GM18868 (cell line): Measurements from ENCODE around the gene LIG4.

Experiments used
- ATAC-seq: cut with Tn5 transposase; IDR thresholded peaks from one replicate; pipeline ENCODE4 v1.9.1; 2021; ENCODE audit warnings: mild to moderate bottlenecking, moderate library complexity; ENCODE audit not compliant: unreplicated experiment

The LIG4 gene

GRCh38 chr13:108194435-108194936 is 20.9 kb downstream of the LIG4 start:
- no peak for ATAC-seq

- no peak for ATAC-seq
Observed at GRCh38 chr13:108193806-108194205, 21.5 kb downstream of the LIG4 start.

GRCh38 chr13:108190897-108191296 is 24.4 kb downstream of the LIG4 start:
- no peak for ATAC-seq

- no peak for ATAC-seq
Observed at GRCh38 chr13:108188260-108188659, 27.1 kb downstream of the LIG4 start.

GRCh38 chr13:108185223-108185622 is 30.1 kb downstream of the LIG4 start:
- ATAC-seq, result peak; percentile 56

GRCh38 chr13:108182652-108183051 is 32.7 kb downstream of the LIG4 start:
- ATAC-seq, result no peak

- no peak for ATAC-seq
Observed at GRCh38 chr13:108178078-108178477, 37.3 kb downstream of the LIG4 start.

GRCh38 chr13:108176685-108177274 is 38.6 kb downstream of the LIG4 start:
- peak; percentile 68 for ATAC-seq

- no peak for ATAC-seq
Observed at GRCh38 chr13:108168929-108169328, 46.4 kb downstream of the LIG4 start.

GRCh38 chr13:108166078-108166477 is 49.3 kb downstream of the LIG4 start:
- ATAC-seq, result no peak

- no peak for ATAC-seq
Observed at GRCh38 chr13:108158746-108159145, 56.6 kb downstream of the LIG4 start.
